Measurements from ENCODE around the gene DIAPH3. TPM values are rescaled to one million over a fixed set of nuclear protein-coding genes. Genes with fewer than 3 reads are reported as not detected.
"Not testable (repeated sequence)": the region's sequence is repeated elsewhere in the genome, so short reads cannot be mapped to it uniquely, and the experiment has no call there.

DIAPH3 gene
- total RNA-seq, 1 donor from 2014 or later: 12.7 TPM

DNA sequence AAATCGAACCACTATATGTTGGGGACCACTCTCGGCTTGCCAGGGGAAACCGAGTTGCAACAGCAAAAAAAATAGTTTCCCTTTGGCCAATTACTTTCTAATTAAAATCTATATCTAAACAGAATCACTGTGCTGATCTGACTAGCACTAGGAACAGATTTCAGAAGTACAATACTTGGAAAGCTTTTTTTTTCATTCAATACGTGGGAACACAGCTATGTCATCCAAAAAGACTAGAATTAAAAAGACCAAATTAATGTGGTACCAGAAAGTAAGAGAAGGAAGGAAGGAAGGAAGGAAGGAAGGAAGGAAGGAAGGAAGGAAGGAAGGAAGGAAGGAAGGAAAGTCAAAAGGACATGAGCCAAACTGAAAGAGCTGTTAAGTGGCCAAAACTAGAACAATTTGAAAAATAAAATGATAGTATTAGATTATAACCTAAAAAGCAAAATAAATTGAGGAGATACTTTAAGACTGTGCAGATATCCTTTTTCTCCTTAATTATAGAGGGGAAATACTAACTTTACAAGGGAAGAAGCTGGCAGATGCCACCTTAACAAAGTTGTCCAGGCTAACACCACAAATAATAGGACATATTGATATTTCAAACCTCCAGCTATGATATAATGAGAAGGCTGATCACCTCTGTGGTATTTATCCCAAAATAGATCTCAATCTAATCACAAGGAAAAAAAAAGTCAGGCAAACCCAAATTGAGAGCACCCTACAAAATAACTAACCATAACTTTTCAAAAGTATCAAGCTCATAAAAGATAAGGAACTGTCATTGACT lies 63.9 kb downstream of the DIAPH3 start:
- DNase-seq (ENCODE audit: low read depth, low spot score): no peak

DNA sequence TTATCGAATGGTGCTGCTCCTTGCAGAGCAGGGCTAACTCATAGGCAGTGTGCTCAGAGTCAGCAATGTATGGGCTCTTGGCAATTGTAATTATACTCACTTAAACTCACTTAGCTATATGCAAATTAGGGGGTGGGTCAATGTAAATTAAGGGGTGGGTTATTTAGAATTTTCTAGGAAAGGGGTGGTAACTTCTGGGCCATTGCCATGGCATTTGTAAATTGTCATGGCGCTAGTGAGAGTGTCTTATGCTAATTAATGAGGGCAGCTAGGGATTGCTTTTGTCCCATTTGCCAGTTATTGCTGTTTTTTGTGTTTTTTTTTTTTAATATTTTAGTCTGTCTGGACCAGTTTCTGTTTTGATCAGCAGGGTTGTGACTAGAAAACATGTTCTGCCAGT lies 68.4 kb downstream of the DIAPH3 start:
- no peak for DNase-seq (ENCODE audit: low read depth, low spot score)

DNA sequence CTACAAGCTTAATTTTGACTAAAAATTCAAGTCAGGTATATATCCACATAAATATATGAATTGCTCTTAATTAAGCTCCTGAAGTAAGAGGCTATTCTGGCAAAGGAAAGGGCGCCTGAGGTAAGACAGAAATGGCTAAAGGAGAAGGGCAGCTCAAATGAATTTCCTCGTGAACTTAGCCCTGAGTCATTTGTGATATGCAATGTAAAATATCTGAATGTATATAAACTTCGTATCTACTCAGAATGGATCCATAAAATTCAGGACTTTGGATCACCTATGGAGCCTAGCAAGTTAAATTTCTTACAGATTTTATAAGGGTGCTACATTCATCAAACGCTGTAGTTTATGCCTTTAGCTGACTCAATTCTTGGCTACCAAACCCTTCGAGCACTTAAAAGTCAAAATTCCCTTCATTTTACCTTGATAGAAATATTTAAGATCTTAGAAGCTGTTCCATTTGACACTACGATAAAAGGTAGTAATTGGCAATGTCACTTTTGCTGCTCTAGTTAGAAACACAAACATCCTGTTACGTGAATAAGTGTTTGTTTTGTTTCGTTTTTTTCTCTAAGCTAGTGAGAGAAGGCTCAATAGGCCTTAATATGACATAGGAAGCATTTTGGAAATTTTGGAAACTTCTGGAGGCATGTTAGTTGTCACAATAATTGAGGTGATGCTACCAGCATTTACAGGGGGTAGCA lies 69.2 kb downstream of the DIAPH3 start:
- no peak for DNase-seq (ENCODE audit: low read depth, low spot score)

DNA sequence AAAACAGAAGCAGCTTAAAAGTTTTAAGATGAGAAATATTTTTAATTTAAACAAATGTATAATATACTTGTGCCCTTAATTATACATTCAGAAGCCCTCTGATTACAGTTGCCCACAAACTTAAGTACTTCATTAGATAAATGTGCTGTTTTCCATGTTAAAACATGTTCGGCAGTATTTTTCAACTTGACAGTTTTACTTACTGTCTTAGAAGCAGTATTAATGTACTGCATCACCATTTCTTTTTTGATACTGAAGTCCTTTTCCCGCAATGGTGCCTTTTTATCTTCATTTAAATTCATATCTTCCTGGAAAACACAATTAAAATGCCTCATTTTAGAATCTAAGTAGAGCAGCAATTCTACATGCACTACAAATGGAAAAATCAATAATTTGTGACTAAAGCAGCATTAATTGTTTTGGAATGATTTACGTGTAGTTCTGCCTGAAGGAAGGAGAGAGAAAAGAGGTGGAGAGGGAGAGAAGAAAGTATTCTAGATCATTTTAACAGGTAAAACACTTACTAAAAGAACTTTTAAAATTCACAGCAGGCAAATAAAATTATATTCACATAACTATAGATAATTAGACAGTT lies 70.2 kb downstream of the DIAPH3 start:
- no peak for DNase-seq (ENCODE audit: low read depth, low spot score)

DNA sequence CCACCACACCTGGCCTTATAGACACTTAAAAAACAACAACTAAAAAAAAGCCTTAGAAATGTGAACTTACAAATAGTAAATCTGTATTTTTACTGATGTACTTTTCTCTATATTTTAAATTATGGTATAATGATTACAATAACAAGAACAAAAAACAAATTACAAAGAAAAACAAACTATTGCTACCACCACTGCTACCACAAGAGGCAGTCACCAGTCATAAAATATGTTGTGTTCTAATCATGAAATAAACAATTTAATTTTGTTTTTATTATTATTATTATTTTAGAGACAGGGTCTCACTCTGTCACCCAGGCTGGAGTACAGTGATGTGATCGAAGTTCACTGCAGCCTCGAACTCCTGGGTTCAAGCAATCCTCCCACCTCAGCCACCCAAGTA lies 72.2 kb downstream of the DIAPH3 start:
- no peak for DNase-seq (ENCODE audit: low read depth, low spot score)

DNA sequence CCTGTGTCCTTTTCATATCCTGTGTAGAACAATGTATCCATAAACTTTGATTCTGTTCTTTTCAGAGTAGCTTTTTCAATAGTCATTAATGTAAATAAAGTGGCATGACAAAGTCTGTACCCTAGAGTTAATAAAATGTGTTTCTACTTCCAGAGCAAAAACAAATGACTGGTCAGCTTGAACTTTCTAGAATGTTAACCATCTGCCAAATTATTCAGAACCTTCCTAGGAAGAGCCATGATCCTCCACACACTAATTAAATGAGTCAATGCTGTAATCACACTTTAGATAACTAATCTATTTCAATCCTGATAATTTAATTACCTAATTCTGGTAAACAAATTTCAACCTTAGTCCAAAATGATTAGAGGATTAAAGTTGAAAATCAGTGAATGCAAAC lies 73.2 kb downstream of the DIAPH3 start:
- DNase-seq (ENCODE audit: low read depth, low spot score): no peak

DNA sequence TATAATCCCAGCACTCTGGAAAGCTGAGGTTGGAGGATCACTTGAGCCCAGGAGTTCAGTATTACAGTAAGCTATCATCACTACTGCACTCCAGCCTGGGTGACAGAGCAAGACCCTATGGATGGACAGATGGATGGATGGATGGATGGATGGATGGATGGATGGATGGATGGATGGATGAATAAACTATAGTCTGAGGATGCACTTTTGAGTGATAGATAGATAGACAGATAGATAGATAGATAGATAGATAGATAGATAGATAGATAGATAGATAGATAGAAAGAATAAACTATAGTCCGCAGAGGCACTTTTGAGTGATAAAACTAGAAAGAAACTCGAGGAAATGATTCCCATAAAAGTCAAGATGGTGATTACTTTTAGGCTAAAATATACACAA lies 79.9 kb downstream of the DIAPH3 start:
- DNase-seq (ENCODE audit: low read depth, low spot score): not testable (repeated sequence)

DNA sequence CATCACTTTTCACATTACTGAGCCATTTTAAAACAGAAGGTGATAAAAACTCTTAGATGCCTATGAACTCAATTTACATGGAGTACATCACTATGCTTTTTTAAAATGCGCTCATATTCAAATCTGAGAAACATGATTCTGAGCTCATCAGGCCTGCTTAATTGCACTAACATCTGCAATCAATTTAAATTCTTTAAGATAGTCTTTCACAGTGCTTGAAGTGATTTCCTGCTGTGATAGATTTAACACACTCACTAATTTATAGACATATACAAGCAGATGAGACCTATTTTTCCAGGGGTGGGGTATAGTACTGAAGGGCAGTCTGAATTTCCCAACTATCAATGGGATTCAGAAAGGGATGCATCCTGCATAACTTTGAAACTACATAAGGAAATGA lies 82.9 kb downstream of the DIAPH3 start:
- no peak for DNase-seq (ENCODE audit: low read depth, low spot score)

DNA sequence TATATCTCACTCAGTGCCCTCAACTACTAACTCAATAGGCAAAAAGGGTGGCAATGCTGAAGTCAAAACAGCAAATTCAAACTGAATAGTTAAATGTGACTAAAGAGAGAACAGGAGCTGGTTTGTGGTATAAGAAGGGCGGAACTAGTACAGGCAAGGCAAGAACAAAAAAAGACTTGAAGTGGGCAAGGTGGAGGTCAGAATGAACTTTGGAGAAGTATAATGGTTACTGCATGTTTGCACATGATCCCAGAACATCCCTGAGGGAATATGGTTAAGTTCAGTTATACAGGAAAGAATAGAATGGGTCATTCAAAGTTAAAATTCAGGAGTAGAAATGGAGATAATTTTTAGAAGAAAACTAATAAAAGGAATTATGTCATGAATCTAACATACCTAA lies 85.5 kb downstream of the DIAPH3 start:
- no peak for DNase-seq (ENCODE audit: low read depth, low spot score)

DNA sequence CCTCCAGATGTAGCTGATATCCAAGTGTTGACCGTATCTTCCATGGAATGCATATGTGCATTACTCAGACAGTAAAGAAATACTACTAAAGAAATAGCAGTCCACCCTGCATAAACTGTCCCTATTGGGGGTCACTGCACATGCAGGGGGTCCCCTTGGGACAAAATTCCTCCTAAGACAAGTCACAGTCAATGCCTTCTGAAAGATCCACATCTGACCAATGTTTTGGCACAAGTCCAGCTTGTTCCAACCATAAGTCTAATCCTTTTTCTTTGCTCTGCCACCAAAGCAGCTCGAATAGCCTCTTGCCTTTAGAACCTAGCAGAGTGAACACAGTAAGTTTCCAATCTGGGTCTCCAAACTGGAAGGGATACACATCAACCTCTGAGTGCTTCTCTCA lies 87.9 kb downstream of the DIAPH3 start:
- DNase-seq (ENCODE audit: low read depth, low spot score): no peak

DNA sequence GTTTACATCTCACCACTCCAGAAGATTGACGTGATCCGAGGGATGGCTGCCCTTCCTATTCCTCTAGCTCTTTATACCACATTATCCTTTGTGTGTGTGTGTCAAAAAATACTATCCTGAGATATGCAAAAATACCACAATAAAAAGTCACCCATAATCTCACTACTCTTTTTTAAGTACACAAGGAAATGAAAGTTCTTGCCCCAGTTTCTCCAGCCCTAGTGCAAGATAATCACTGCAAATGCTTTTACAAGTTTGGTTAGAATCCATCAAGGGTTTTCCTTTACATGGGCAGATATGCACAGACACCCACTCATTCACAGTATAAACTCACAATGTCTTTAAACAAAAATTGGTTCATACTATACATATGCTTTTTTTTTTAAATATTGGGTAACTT lies 89.3 kb downstream of the DIAPH3 start:
- no peak for DNase-seq (ENCODE audit: low read depth, low spot score)

DNA sequence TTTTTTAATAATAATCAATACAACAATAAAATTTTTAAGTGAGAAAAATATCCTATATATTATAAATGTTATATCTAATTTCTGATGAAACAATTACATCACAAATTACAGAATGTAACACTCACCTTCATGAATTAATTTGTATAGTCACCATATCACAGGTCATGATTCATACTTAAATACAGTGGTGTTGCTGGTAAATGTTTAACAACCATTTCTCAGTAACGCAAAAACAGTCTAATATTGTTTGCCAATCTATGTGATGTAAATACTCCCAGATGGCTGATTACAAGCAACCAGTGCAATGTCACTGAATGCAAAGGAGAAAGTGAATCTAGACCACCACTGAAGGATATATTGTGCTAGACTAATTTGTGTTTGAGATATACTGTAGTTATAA lies 97.5 kb downstream of the DIAPH3 start:
- DNase-seq (ENCODE audit: low read depth, low spot score): no peak

DNA sequence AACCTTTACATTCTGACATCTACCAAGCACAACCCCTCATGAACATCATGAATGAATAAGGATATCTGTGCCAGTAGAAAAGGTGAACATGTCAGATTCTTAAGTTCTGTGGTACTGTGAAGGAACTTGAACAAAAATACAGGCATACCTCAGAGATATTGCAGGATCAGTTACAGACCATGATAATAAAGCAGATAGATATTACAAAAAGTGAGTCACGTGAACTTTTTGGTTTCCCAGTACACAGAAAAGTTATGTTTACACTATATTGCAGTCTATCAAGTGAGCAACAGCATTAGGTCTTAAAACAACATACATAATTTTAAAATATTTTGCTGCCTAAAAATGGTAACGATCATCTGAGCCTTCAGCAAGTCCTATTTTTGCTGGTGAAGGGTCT lies 101.2 kb downstream of the DIAPH3 start:
- no peak for DNase-seq (ENCODE audit: low read depth, low spot score)

DNA sequence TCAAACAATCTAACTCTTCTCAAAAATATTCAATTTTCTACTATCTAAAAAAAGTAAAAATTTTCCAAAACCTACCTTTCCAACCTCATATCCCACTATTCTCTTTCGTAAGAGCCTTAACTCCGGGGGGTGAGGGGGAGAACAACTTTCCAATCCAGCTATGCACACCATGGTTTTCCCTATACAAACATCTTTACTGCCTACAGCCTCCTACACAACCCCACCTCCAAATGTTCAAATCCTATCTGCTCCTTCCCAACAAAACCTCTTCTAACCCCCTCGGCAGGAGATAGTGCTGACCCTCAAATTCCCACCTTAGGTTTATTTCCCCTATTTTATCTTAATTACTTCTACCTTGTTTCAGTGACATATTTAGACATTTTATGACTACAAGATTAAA lies 102.0 kb downstream of the DIAPH3 start:
- DNase-seq (ENCODE audit: low read depth, low spot score): no peak

DNA sequence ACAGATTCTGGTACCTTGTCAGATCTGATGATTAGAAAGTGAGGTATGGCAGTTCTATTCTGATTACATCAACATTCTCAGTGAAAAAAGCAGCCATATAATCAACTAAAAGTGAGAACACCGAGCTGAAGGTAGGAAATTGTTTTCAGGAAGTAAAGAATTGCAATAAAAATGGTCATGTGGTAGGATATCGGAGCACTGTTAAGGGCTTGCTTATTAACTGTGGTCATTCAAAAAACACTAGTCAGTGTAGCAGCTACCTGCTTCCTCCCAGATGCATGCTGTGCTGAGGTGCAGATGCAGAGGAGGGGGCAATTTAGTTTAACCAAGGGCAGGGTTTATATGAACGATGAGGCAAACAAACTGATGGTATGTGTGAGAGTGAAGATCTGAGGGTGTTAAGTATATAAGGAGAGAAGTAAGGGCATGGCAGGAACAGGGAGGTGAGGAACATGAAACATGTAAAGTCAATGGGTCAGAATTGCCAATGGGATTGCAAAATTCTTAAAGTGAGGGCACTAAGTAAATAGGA lies 111.9 kb downstream of the DIAPH3 start:
- no peak for DNase-seq (ENCODE audit: low read depth, low spot score)

DNA sequence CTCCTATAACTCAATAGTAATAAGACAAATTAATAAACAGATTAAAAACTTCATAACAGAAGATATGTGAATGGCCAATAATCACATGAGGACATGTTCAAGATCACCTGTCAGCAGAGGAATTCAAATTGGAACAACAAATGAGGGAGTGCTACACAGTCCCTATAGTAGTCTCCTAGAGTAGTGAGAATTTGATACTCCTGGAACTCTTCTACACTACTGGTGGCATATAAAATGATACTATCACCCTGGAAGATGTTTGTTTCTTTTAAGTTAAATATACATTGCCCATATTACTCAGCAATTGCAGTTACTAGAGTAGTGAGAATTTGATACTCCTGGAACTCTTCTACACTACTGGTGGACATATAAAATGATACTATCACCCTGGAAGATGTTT lies 115.4 kb downstream of the DIAPH3 start:
- not testable (repeated sequence) for DNase-seq (ENCODE audit: low read depth, low spot score)

DNA sequence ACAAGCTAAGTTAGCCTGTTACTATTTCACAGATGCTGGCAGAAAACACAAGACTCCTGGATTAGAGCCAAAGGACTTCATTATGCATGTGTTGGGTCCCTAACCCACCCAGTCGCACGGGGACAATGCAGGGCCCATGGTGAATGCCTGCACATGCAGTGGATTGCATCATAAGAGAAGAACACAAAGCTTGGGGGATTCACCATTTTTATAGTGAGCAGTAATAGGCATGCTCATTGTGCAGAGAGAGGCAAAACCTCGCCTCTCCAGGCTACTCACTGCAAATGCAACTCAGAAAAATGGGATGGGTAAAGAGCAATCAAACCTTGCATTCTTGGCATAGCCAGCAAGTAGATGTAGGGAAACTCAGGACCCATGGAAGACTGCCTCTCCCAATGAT lies 115.8 kb downstream of the DIAPH3 start:
- no peak for DNase-seq (ENCODE audit: low read depth, low spot score)

DNA sequence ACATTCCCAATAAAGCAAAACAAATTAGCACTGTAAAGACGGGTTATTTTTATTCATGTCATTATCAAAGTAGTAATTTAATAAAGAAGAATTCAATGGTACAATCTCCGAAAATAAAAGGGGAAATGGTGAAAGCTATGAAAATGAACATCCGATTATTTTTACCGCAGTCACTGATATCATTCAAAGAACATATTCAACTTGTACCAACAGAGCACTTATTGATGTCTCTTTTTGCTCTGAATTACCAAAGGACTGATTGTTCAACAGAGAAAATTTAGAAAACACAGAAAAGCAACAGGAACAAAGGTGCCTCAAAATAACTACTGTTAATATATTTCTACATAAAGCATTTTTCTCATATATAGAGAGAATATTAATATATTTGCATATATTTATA lies 119.4 kb downstream of the DIAPH3 start:
- no peak for DNase-seq (ENCODE audit: low read depth, low spot score)

DNA sequence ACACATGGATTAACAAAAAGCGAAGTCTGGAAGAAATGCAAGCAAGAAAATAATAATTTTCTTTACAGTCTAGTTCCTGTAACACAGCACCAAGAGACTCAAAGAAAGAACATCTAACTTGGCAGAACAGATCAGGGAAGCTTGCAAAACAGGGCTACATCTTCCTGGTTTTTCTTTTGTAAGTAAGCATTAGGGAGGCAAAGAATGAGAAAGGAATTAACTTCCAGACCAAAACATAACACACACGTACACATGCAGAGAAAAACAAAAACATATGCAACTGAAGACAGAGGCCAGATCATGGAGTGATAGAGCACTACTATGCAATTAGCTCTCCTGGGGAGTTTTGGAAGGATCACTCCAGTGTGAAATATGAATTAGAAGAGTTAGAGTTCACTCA lies 120.5 kb downstream of the DIAPH3 start:
- no peak for DNase-seq (ENCODE audit: low read depth, low spot score)

DNA sequence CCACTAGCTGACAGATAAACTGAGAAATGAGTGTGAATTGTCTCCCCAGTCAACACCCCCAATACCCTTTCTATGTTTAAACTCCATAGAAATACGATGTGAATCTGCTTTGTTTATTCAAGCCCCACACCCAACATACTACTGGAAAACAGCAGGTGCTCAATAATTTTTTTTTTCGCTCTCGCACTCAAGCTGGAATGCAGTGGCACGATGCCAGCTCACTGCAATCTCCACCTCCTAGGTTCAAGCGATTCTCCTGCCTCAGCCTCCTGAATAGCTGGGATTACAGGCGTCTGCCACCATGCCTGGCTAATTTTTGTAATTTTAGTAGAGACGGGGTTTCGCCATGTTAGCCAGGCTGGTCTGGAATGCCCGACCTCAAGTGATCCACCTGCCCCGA lies 123.1 kb downstream of the DIAPH3 start:
- DNase-seq (ENCODE audit: low read depth, low spot score): not testable (repeated sequence)

DNA sequence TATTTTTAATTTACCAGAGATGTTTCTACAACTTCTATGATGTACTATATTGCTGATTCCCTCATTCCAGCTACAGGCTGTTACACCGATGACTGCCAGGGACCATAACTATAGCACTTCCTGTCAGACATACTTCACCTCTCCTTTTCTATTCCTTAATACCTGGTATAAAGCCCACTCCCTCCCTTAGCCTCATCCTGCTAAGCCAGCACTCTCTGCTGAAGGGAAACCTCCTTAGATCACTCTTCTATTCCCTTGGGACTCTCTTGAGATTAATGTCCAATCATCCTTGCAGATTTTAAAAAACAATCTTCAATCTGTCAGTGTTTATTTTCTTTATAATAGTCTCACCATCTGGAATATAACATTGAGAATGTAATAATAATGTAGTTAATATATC lies 127.9 kb downstream of the DIAPH3 start:
- no peak for DNase-seq (ENCODE audit: low read depth, low spot score)

DNA sequence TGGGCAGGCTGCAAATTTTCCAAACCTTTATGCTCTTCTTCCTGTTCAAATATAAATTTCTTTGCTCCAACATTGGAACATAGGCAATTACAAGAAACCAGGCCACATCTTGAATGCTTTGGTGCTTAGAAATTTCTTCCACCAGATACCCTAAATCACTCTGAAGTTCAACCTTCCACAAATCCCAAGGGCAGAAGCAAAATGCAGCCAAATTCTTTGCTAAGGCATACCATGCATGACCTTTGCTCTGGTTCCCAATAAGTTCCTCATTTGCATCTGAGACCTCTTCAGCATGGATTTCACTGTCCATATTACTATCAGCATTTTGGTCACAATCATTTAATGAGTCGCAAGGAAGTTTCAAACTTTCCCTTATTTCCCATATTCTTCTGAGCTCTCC lies 130.9 kb downstream of the DIAPH3 start:
- no peak for DNase-seq (ENCODE audit: low read depth, low spot score)

DNA sequence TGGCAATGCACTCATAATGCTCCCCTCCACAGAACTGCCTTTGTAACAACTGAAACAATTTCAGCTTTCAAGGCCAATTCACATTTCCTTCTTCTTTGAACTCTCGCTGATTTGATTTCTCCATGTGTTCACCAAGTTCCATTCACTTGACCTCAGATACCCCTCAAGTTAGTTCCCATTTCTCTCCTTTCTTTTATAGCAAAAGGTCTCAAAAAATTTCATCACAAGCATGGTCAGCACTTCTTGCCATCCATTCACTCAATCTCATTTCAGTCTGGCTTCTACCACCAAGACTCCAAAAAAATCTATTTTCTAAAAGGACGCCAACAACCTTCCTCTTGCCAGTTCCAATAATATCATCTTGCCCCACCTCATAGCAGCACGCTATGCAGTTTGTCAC lies 135.7 kb downstream of the DIAPH3 start:
- DNase-seq (ENCODE audit: low read depth, low spot score): no peak

Measured in pulmonary artery endothelial cell (primary cell).